Adrenal gland (tissue), 5 donors: ENCODE data around the gene TLR5.

Source experiments
- POLR2A ChIP-seq, 2 donors: fragments of 450-650 bp; IDR thresholded peaks; one replicate each; pipeline ENCODE4 v1.6.1; 2017; ENCODE audit warnings: antibody characterized with exemption in 2 of 2, mild to moderate bottlenecking in 2 of 2, moderate library complexity in 1 of 2
- TF ChIP-seq, protein P1 (sequence below), 6 experiments: fragments of 450-650 bp in 4 of 6; fragments of 200-600 bp in 2 of 6; sonication (generic) in 1 of 6; IDR thresholded peaks; 1 replicate in 5 of 6; 2 replicates in 1 of 6; pipeline versions ENCODE4 v1.5.1 to v1.8.0; 2016 to 2021; ENCODE audit warnings: antibody characterized with exemption in 6 of 6, mild to moderate bottlenecking in 2 of 6, moderate library complexity in 1 of 6
- donor health status: DM: no; HTN: no; CAD: no.

- TF ChIP-seq, protein P1, sequence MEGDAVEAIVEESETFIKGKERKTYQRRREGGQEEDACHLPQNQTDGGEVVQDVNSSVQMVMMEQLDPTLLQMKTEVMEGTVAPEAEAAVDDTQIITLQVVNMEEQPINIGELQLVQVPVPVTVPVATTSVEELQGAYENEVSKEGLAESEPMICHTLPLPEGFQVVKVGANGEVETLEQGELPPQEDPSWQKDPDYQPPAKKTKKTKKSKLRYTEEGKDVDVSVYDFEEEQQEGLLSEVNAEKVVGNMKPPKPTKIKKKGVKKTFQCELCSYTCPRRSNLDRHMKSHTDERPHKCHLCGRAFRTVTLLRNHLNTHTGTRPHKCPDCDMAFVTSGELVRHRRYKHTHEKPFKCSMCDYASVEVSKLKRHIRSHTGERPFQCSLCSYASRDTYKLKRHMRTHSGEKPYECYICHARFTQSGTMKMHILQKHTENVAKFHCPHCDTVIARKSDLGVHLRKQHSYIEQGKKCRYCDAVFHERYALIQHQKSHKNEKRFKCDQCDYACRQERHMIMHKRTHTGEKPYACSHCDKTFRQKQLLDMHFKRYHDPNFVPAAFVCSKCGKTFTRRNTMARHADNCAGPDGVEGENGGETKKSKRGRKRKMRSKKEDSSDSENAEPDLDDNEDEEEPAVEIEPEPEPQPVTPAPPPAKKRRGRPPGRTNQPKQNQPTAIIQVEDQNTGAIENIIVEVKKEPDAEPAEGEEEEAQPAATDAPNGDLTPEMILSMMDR (IDR thresholded peaks at IDR 0.05): no peak
- no peak for TF ChIP-seq POLR2A (IDR thresholded peaks at IDR 0.05)
Observed at GRCh38 chr1:223144431-223144830, 1.4 kb upstream of the TLR5 start.
